NCI-H1092 (cell line): ENCODE measurements around the gene LAMTOR3.

Experiments used
- DNase-seq: peaks from one replicate; lab custom pipeline; 2025; lab: John Stamatoyannopoulos, UW

Gene LAMTOR3

DNA sequence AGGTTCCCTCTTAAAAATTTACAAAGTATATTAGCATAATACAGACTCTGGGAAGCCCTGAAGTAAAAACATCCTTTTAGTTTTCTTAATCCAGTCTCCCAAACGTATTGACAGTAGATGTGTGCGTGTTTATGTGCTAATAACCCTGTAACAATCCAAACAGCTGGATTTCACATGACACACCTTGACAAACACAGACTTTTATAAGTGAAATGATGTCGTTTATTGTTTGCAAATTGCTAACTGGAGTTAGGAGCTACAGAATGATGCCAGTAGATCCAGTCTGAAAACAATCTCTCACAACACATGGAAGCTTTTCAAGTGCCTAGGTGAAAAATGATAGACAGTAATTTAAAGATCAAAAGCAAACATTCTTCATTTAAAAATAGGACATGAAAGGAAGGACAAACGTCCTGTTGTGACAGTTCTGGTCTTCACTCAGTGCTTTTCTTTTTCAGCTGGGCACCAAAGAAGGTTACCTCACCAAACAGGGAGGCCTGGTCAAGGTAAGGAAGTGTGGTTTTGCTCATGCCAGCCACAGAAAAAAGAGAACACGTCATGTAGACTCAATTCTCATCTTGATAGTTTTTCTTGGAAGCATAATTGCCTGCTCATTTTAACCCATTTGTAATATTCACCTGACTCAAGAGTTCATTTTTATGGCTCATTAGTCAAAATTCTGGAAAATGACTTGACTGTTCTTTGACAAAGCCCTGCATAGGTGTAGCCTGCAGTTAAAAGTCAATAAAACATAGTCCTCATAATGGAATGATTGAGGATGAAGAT lies 32.9 kb downstream of the LAMTOR3 start:
- no peak for DNase-seq

DNA sequence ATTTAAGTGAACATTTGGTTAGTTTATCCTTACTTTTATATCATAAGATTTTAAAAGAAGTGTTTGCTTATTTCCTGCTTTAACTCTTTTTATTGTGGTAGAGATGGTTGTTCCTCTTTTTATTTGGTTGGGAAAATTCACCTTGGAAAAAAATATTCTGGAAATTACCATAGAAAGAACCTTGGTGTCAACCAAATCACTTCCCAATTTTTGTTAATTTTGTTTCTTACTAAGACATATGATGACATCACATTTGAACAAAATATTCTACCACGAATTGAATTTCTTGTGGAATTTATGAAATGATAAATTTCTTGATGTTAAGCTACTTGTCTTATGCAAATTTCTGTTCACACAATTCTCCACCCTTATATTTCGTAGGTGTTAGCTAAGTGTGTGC lies 33.7 kb downstream of the LAMTOR3 start:
- DNase-seq: no peak

DNA sequence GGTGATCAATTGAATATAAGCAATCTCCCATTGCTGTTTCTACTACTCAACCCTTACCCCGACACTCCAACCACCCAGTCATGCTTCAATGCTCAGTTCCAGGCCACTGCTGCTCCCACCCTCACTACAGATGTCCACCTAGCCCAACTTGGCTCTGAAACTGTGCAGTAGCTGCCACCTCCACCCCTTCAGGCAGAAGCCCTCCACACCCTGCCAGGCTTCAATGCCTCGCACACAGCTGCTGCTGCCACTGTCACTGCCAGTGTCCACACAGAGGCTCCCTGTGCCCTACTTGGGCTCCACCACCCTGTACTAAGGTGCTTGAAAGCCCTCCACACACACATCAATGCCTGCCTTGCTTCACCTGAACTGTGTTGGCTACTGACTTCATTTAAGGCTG lies 34.6 kb downstream of the LAMTOR3 start:
- DNase-seq: no peak

DNA sequence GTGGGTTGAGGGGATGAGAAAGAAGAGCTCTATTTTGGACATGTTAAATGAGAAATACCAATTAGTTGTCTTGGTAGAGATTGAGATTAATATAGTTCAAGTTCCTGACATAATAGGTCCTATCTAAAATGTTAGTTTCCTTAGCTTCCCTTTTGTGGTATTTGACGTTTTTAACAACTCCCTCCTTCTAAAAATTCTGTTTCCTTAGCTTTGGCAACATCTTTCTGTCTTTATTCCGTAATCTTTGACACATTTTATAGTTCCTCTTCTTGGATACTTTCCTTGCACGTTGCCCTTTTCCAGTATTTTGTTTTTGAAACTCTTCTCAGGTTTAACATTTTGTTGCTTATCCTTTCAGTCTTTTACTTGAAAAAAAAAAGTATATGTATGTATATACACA lies 36.9 kb downstream of the LAMTOR3 start:
- DNase-seq: no peak

DNA sequence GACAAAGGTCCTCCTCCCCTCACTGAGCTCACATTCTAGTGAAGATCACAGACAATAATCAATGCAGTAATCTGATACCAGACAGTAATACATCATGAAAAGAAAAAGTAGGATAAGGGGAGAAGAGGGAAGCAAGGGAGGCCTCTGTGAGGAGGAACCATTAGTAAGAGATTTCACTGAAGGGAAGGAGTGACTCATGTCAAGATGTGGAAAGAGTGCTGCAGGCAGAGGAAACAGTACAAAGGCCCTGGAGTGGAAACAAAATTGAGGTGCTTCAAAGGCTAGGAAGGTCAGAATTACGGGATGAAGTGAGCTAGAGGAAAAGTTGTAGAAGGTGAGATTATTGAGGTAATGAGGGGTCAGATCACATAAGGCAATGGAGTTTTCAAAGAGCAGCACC lies 38.1 kb downstream of the LAMTOR3 start:
- no peak for DNase-seq

DNA sequence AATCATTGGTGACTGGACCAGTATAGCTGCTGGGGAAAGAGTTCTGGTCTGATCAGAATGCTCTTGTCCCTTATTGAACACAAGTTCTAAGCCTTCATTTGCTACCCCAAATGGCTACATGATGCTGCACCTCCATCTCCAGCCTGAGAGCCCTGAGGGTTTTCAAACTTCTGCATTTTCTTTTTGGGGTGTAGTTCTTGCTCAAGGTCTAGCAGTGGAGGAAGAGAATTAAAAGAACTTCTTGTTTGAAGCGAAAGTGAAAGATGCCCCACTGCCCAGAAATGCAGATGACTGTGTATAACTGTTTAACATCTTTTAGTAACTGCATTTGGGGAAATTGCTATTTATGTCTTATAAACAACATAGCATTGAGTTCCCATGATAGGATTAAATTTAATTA lies 38.5 kb downstream of the LAMTOR3 start:
- DNase-seq: no peak

DNA sequence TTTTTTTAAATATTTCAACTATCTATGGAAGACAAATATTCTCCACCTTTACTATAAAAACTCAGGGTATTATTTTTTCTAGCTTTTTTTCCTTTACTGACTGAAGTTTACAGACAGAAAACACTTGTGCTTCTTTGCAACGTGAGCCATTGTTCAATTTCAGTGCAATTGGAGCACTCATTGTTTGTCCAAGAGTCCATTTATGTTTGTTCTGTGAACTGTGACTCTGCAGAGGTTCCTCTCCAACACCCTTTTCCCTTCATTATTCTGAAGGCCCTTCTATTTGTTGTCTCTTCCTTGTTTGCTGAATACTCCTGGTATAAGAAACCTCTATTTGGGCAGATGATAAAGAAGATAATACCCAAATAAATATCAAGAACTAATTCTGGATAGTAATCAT lies 40.2 kb downstream of the LAMTOR3 start:
- peak; percentile 9 for DNase-seq

DNA sequence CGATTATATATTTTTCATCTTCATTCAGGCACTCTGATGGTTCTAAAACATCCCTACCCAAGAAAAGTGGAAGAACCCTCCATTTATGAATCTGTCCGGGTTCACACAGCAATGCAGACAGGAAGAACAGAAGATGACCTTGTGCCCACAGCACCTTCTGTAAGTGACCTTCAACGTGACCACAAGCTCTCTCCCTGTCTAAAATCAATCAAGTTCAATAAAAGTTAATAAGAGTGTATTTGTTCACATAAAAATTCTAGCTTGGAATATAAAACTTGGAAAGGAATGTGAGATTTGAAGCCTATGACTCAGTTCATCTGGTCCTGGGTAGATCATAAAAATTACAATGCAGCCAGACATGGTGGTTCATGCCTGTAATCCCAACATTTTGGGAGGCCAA lies 41.0 kb downstream of the LAMTOR3 start:
- no peak for DNase-seq

DNA sequence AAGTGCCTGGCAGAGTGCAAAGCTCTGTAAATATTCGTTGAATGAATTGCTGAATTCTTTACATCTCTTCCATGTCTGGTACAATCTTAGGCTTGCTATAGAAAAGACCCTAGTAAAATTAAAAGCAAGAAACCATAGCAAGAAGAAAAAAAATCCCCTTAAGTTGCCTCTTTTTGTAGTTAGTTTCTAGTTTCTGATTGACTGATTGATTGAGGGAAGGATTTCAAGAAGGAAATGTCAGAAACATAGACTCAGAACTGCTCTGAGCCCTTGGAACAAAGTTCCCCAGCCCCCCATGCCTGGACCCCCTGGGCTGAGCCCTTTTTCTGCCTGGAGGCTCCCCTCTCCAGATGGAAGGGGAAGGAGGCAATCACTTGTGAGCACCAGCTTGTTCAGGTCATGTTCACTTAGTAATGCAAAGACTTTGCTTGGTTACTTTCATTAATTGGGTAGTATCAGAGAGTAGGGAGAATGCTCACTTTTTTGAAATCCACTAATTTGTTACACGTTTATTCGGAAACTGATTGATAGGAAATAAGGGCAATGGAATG lies 42.0 kb downstream of the LAMTOR3 start:
- DNase-seq: no peak

DNA sequence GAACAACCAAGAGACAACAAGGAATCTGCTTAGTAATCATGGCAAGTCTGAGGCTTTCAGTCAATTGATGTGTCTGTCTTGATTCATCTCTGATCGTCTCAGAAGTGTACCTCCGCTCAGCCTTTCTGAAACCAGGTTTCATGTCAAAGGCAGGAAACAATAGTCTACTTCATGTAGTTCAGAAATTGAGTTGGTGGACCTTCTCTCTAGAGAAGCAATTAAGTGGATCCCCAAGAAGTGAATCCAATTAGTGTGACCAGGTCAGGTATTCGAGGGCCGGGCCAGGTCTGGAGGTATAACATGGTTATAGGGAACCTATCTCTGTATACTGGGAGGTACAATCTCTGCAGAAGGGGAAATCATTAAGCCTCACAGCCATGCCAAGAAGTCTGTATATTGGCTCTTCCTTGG lies 45.6 kb downstream of the LAMTOR3 start:
- DNase-seq: no peak

DNA sequence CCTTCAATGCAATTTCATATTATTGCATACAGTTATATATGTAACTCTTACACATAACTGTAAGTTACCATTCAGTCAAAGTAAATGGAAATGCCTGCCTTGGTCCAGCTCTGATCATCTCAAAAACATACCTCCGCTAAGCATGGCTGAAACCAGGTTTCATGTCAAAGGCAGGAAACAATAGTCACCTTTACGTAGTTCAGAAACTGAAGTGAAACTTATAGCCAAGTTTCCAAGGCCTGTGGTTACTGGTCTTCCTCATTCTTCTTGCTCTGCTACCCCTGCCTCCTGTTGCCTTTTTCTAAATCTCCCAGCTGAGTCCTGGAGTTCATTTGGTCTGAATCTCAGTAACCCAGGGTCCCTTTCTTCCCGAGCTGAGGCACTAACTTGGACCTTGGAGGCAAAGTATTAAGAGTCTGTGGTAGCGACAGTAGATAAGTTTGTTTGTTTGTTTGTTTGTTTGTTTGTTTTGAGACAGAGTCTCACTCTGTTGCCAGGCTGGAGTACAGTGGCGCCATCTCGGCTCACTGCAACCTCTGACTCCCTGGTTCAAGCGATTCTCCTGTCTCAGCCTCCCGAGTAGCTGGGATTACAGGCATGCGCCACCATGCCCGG lies 46.8 kb downstream of the LAMTOR3 start:
- no peak for DNase-seq

DNA sequence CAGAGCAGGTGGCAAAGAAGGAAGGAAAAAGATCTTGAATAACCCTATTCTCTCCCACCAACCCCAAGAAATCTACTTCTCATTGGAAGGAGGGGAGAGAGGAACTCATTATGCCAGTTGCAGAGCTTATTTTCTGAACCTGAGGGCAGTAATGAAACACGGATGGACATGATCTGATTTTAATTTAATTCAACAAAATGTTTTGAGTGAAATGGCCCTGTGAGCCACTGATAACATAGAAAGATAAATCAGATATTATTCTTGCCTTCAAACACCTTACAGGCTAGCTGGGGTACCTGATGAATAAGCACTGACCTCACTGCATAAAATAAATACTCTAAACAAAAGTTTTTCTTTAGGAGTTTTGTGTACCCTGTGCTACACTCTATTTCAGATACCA lies 47.3 kb downstream of the LAMTOR3 start:
- no peak for DNase-seq

DNA sequence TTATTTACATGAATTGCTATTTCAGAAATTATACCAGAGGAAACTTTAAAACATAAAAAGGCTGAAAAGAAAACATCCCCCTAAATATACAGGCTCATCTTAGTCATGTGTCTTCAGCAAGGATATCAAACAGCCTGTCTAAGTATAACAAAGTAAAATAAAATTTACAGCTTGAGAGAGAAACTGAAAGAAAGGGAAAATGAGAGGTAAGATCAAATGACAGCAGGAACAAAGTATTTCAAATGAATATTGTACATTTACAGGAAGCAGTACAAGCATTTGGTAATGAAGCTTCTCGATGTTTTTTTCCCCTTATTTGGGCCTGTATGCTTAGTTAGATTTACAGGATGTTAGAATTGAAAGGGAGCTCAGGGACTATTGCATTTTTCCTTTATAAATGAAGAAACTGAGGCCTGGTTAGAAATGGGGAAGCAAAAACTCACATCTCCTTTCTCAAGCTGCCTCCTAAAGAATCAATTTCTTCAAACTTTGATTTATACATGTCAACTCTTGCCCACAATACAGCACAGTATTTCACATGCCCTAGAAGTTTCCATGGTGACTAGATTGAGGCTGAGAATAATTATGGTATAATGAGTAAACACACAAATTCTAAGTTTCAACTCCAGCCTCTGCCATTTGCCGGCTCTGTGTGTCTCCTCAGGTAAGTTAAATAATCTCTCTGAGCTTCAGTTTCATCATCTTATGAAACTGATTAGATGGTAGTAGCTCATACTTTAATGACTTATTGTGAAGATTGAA lies 48.3 kb downstream of the LAMTOR3 start:
- DNase-seq: no peak

DNA sequence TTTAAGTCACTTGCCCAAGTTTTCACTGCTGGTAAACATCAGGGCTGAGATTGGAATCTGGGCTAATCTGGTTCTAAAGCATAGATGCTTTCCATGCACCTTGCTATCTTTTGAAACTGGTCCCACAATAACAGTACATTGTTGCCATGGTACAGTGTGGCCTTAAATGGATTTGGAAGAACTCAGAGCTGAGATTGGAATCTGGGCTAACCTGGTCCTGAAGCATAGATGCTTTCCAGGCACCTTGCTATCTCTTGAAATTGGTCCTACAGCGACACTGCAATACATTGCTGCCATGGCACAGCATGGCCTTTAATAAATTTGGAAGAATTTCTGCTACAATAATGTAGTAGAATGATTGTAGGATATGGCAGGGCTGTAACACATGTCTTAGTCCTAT lies 49.0 kb downstream of the LAMTOR3 start:
- no peak for DNase-seq

DNA sequence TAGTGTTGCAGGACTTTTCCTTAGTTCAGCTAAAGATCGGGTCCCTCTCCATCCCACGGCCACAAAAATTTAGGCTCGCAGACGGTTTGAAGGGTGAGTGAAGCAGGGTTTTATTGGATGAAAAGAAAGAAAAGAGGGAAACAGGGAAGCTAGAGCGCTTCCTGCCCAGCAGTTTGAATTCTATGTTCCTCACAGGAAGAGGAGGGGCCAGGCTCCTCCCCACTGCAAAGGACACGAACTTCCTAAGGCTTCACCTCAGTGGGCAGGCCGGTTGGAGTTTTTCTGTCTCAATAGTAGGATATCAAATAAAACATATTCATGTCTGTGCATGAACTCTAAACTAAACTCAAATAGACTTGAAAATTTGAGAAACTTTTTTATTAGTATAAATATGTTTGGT lies 50.2 kb downstream of the LAMTOR3 start:
- DNase-seq: no peak

DNA sequence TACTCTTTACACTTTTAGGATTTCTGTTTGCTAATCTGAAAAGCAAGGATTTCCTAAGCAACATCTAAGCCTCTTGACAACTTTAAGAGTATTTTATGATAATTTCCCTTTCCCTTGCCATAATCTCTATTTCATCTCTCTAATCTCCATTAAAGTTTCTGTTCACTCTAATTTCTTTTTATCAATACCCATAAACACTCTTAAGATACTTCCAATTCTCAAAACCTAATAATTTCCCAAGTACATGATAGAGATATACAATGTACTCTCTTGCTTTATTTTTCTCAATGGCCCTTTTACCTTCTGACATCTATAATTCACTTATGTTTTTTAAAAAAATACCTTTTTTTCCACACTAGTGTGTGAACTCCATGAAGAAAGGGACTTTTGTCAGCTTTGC lies 50.8 kb downstream of the LAMTOR3 start:
- DNase-seq: no peak

DNA sequence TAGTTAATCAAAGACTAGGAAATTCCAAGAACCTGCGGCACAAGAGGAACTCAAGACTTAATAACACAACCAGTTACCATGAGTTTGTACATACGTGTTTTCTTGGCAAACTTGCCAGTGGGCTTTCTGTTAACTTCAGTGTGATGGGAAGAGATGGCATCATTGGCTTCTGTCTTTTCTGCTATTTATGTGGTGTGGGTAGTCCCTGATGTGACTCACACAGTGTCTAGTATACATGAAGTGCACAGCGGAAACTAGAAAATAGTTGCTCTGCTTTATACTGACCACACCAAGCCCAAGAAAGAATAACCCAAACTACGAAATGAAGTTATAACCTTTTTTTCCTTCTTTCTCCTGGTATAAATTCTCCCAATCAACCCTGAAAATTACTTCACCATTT lies 53.1 kb downstream of the LAMTOR3 start:
- no peak for DNase-seq

DNA sequence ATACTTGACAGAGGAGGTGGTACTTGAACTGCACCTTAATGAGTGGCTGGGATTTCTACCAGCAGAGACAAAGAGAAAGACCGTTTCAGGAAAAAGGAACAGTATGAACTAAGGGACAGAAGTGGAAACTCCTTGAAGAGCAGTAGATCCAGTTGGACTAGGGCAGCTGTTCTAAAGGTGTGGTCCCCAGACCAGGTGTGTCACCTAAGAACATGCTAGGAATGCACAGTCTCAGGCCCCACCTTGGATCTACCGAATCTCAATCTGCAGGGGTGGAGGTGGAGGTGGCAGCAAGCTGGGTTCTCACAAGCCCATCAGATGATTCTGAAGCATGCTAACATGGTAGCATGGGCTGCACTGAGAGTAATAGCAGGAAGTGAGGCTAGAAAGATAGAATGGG lies 55.3 kb downstream of the LAMTOR3 start:
- DNase-seq: no peak

DNA sequence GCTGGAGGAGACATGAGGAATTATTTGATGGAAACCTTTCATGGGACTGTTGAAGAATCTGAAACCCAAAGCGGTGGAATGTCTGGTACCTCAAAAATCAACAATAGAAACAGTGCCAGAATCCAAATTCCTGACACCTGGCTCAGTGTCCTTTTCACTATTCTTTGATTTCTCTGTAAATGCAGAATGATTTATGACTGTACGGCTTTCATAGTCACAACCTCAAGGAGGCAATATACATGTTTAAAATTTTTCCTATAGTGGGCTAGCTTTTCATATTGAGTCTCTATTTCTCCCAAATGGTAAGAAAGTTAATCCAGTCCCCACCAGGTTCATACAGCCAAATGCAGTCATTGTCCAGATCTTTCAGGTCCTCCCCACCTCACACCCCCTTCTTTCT lies 58.3 kb downstream of the LAMTOR3 start:
- no peak for DNase-seq

DNA sequence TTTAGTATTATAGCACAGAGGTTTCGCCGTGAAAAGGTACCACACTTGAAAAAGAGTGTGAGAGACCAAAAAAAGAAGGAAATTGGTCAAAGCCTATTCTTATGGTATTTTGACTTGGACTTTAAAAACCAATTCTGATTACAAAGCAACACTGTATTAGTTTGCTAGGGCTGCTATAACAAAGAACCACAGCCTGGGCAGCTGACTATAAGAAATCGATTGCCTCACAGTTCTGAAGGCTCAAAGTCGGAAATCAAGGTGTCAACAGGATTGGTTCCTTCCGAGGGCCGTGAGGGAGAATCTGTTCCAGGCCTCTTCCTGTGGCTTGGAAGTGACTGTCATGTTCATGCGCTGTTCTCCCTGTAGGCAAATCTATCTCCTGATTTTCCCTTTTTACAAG lies 59.7 kb downstream of the LAMTOR3 start:
- DNase-seq: no peak

DNA sequence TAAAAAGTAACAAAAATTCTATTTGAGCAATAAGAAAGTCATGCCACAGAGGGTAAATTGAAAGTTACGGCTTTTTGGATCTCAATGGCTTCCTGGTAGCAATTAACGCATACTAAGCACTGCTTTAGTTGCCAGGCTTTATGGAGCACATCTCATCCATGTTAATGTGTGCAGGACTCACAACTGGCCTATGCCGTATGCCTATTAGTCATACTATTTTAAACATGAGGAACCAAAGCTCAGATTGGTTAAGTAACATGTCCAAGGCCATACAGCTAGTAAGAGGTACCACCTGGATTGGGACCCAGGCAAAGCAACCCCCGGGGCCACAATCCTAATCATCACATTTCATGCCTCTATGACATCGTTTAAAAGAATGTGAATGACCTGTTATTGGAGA lies 60.5 kb downstream of the LAMTOR3 start:
- DNase-seq: no peak

DNA sequence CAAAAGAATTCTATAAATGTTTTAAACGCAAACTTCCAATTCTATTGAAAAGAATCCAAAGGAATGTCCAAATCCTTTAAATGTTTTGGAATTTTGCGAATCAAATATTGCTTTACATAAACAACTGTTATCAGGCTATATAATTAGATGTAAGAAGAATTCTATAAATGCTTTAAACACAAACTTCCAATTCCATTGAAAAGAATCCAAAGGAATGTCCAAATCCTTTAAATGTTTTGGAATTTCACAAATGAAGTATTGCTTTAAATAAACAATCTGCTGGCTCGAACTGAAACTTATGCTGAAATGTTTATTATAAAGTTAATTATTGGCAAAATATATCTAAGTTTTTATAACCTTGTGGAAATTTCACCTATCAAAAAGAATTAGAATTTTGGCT lies 61.5 kb downstream of the LAMTOR3 start:
- DNase-seq: no peak

DNA sequence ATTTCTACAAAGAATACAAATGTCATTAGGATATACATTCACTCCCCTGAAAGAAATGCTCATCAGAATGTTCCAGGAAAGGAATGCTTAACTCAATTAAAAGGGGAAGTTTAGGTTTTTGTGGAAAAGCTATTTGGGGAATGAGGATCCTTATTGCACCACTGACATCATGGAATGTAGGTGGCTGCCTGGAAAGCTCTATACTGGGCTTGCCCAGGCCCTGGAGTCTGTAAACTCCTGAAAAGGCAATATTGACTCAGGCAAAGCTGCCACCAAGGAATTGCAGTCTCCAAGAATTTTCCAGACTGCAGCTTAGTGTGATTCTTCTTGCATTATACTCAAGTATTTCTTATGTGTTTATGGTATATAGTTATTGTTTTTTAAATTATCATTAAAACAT lies 61.9 kb downstream of the LAMTOR3 start:
- DNase-seq: no peak
